Testis (tissue), 2 donors: Measurements from ENCODE around the gene DRG2.

Experiments used
- CTCF ChIP-seq, 3 experiments: fragments of 450-650 bp in 2 of 3; fragments of 200-600 bp in 1 of 3; sonication (generic) in 1 of 3; IDR thresholded peaks; one replicate each; pipeline ENCODE4 v1.5.1; 2016 to 2019; ENCODE audit warnings: antibody characterized with exemption in 3 of 3, mild to moderate bottlenecking in 2 of 3, moderate library complexity in 1 of 3
- POLR2A ChIP-seq: fragments of 450-650 bp; IDR thresholded peaks from one replicate; pipeline ENCODE4 v1.6.1; 2017; ENCODE audit warnings: antibody characterized with exemption, mild to moderate bottlenecking, moderate library complexity

GRCh38 chr17:18116078-18116477 is 28.3 kb downstream of the DRG2 start:
- TF ChIP-seq CTCF (IDR thresholded peaks at IDR 0.05) = no peak
- TF ChIP-seq POLR2A = no peak
